GM23248 (cell line): Measurements from ENCODE around the gene LHX5.

ENCODE experiments used
- EZH2 ChIP-seq: fragments of 200-600 bp; sonication (generic); IDR thresholded peaks from 2 replicates; pipeline ENCODE4 v1.6.1; 2018; ENCODE audit warnings: antibody characterized with exemption, mild to moderate bottlenecking; ENCODE audit not compliant: insufficient read depth, poor library complexity, severe bottlenecking
- EZH2phosphoT487 ChIP-seq: fragments of 200-600 bp; sonication (generic); IDR thresholded peaks from 2 replicates; pipeline ENCODE4 v1.6.1; 2018; ENCODE audit warnings: antibody characterized with exemption, moderate library complexity, mild to moderate bottlenecking, low read depth; ENCODE audit not compliant: insufficient read depth

GRCh38 chr12:113425960-113426453, 45.7 kb downstream of the LHX5 start:
- no peak for TF ChIP-seq EZH2
- no peak for TF ChIP-seq EZH2phosphoT487
